Measurements from ENCODE around the gene CLEC16A. TPM values are rescaled to one million over a fixed set of nuclear protein-coding genes. Genes with fewer than 3 reads are reported as not detected.

The CLEC16A gene
- total RNA-seq, 1 donor from 2014 or later, result 20.4 TPM

DNA sequence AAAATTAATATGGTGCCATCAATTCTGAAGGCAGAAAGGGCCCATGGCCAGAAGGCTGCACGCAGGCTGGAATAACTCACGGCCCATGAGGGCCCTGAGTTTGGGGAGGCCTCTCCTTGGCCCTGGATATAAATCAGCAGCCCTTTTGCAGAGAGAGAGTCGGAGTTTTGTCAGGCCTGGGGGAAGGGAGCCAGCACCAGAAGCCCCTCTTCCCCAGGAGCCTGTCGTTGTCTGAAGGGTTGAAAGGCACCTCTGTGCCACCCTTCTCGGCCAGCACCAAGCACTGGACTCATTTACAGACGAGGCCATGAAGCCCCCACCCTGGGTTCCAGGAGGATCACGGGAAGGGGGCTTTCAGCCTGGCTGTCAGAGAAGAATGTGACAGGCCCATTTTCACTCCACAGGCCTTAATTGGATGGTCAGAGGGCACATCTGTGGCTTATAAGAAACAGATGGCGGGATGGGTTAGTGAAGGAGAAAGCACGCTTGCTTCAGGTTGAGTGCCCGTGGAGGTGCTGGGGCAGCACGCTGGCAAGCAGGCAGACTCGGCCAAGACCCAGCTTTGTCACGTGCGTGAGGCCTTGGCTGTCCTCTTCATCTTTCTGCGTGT, 140.6 kb downstream of the CLEC16A start:
- DNase-seq, result no peak

DNA sequence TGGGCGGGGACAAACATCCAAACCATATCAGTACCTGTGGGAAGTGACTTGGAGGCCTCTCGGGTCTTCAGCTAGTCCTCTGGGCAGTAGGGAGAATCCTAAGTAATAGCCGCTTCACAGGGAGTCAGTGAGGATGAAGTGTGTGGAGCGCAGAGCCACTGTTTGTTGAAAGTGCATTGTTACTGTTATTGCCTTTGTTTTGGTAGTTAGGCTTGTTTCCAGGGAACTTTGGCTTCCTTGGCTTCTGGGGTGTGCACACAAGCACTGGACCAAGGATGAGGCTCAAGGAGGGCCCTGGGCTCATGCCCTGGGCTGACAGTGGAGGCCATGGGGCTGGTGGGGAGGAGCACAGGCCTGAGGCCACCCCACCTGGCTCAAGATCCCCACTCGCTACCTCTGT, 141.6 kb downstream of the CLEC16A start:
- DNase-seq, result no peak

DNA sequence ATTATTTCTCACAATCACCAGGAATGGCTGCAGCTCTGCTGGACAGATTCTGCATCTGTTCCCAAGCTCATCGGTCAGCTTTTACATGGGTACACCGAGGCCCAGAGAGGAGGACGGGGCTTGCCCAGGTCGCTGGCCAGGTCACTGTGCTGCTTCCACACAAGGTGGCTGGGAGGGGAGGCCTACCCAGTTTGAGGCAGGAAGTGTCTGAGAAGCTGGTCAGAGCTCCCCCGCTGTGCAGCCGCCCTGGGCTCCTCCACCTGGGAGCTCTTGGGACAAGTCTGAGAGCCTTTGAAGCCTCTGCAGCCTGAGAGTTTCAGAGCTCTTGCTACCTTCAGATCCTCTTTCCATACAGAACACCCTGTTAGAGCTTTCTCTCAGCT, 143.3 kb downstream of the CLEC16A start:
- DNase-seq, result no peak

DNA sequence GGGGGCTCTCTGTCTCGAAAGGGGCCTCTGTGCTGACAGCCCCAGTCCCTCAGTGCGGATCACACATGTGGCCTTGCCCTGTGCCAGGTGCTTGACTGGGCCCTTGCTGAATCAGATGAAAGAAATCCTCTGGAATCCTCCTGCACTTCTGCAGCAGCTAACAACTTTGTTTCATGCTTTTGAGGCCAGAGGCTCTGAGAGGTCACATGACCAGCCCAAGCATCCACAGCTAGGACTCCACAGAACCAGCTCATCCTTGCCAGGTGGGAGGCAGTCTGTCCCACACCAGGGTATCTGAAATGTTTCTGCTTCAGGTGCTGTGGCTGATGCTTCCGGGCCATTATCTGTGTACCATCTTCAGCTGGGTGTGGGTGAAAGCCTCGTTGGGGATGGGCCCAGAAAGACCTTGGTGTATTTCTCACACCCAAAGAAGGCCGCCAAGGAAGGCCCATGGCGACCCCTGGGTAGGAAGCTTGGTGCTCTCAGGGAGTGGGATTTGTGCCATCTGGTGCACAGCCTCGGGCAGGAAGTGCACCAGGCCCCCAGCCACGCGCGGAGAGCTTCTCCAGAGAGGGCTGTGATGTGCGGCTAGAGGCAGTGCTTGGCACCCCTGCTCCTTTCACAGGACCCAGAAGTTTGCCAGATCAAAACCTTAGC, 143.8 kb downstream of the CLEC16A start:
- no peak for DNase-seq

DNA sequence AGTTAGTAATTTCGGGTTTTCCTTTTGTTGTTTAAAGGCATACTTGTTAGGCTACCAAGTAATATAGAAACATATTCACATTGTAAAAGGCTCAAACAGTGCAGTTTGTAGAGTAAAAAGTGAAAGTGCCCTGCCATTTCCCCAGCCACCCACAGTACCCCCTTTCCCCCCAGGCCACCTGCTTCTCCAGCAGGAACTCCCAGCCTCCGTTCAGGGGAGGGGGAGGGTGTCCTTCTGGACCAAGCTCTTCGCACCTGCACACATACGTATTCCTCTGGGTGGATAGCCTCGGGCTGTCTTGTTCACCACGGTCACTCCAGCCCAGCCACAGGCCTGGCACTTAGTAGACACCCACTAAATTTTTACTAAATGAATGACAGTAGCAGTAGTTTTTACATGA, 144.5 kb downstream of the CLEC16A start:
- DNase-seq, result no peak

DNA sequence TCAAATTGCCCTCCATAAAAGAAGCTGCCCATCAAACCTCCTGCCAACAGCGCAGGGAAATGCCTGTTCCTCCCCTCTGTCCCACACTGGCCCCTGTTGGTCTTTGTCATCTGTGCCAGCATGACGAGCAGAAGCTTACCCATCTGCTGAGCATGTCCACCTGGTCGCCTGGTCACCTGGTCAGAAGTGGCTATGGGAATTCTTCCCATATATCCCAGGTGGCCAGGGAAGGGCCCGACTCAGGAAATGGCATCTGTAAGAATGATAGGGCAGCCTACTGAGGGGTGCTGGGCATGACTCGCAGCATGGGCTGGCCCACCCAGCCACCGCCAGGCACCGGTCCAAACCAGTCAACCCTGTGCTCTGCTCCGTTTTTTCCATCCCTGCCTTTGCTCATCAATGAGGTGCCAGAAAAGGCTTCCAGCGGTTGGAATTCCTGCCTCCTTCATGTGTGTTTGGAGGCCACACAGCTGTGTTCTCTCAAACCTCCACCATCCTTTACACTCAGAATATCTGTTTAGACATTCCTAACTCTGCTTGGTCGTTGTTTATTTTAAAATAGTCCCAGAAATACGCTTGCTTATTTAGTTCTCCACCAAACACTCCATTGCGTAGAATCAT, 145.2 kb downstream of the CLEC16A start:
- DNase-seq, result no peak

DNA sequence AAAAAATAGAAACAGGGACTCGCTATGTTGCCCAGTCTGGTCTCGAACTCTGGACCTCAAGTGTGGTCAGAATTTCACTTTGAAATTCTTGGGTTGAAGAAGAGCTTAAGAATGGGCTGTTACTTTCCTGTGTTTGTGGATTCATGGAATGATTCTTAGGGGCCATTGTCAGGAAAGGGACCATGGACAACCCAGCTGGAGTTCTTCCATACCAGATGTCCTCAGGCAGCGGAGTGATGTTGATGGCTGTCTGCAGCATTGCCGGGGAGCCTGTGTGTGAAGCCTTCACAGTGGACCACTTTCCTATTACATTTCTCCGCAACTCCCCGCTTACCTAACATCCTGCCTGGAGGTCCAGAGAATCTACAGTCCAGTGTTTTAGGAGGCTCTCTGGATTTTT, 145.9 kb downstream of the CLEC16A start:
- no peak for DNase-seq

DNA sequence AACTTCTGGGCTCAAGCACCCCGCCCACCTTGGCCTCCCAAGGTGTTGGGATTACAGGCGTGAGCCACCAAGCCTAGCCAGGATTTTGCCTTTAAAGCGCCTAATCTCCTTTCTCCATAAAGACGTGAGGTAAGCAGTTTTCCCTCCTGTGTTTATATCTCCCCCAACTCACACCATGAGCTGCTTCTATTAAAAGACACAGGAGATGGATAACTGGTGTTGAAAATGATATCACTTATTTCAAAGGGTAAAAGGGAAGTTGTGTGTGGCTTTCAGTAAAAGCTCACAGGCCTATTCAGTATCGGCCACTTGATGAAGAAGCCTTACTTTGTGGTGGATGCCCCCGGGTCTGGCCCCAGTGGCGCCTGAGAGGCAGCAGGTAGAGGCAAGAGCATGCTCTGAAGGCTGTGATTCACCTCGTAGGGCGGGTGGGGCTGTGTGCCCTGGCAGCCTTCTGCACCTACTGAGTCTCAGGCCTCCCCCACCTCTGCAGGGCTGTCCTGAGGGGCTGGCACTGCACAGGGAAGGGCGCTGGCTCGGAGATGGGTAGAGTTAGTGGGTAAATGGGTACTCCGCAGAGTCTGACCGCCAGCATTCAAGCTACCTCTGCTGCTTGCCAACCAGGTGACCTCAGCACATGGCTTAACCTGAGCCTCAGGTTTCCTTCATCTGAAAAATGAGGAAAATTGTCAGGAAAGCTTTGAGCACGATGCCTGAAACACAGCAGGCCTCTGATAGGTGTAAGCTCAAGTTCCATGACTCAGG, 146.8 kb downstream of the CLEC16A start:
- DNase-seq, result no peak

DNA sequence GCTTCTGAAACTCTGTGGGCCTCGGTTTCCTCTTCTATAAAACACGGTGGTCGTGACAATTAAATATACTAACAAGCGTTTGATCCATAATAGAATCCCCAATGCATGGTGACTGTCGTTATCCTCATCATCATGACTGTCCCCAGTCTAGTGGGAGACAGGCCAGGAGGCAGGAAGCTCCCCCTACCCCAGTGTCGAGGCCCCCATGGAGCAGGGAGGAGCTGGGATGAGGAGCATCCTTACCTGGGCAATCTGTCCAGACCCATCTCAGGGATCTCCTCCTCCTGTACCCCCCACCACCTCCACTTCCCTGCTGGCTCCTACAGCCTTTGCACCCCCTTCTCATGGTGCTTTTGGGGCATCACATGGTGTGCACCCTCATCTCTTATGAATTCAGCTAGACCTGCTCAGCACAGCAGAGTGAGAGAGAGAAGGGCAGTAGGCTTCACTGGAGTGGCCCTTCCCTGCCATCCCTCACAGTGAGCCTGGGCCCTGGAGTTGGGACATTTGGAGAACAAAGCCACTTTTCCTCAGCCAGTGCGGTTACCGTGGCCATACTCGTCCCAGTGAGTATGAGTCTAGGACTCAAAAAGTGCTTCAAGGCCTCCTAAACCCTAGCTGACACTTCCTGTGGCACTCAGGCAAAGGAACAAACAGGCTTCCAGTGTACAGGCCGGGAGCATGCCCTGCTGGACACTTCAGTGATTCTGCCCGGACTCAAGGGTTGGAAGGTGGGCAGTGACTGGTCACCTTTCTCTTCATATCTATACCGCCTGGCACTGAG, 148.6 kb downstream of the CLEC16A start:
- no peak for DNase-seq

DNA sequence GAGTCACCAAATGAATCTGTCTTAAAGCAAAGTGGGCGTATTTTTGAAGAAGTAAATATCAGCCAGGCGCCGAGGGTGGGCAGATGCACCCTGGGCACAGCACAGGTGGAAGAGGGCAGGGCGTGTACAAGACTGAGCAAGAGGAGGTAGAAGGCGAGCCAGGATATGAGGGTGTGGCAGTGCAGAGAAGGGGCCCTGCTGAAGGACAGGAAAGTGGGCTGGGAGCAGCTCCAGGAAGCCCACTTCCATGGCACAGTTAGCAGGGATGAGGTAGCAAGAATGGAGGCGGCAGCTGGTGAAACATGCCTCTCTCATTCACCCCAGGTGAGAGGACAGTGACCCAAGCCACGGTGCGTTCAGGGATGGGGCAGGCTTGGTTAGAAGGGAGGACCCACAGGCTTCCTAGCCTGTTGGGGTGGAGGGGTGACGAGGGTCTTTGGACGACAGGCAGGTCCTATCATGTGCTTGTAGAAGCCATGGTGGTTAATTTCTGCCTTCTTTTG, 149.3 kb downstream of the CLEC16A start:
- DNase-seq, result no peak

DNA sequence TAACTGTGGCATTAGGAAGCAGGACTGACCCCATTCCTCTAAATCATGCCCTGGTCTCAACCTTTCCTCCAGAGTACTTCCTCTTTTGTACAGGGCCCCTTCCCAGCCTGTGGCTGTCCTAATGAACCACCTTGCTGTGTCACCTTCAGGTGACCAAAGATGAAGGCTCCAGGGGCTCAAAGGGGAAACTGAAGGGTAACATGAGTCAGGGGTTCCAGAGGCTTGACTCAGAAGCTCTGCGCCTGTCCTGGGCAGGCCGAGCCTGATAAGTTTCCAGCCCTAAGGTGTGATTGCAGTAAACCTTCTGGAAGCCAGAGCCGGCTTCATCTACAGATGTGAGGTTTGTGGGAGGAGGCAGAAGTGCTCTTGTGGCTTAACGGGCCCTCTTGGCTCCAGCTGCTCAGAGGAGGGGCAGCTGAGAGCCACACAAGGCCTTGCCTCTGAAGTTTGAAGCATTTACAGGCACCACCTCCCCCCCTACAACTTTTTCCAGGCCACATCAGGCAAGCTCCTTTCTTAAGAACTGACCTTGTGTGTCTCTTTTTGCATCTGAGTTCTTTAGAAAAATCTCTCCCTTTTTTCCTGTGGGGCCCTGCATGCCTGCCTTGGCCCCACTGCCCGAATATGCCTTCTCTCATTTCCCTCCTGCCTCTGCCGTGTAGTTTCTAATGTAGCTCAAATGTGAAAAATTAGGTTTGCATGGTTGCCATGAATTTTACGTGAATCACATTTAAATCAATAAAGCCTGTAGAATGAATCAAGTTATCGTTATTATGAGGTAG, 149.9 kb downstream of the CLEC16A start:
- DNase-seq, result no peak

DNA sequence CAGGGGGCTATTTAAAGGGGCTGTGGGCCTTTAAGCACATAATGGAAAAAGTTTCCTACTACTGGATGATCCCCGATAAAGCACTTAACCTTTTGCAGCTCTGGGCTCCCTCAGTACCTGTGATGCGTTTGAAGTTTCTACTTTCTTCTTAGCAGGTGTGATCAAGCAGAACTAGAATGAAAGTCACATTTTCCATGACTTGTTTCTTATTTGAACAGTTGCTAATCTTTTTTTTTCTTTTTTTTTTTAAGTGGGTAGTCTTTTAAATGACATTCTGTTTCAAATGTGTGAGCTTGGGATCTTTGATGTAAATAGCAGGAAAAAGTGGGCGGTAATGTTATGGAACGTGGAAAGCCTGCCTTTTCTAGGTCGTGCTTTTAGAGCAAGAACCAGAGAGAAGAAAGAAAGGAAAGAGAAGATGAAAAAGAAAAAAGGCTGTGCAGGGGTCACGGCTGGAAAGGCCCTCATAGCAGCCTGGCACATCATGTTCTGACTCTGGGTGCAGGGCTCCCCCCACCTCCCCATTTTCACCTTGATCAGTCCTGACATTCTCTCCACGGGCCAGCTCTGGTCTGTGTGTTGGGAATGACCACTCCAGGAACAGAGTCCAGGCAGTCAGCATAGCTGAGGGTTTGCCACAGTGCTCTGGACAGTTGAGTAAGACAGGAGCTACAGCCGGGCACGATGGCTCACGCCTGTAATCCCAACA, 150.6 kb downstream of the CLEC16A start:
- DNase-seq, result no peak

DNA sequence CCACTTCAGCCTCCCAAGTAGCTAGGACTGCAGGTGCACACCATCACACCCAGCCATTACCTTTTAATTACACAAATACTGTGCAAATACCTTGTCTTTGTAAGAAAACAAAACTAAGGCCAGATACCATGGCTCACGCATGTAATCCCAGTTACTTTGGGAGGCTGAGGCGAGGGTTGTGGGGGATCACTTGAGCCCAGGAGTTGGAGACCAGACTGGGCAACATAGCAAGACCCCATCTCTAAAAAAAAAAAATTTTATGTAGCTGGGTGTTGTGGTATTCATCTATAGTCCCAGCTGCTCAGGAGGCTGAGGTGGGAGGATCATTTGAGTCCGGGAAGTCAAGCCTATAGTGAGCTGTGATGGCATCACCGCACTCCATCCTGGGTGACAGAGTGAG, 151.6 kb downstream of the CLEC16A start:
- DNase-seq, result no peak

DNA sequence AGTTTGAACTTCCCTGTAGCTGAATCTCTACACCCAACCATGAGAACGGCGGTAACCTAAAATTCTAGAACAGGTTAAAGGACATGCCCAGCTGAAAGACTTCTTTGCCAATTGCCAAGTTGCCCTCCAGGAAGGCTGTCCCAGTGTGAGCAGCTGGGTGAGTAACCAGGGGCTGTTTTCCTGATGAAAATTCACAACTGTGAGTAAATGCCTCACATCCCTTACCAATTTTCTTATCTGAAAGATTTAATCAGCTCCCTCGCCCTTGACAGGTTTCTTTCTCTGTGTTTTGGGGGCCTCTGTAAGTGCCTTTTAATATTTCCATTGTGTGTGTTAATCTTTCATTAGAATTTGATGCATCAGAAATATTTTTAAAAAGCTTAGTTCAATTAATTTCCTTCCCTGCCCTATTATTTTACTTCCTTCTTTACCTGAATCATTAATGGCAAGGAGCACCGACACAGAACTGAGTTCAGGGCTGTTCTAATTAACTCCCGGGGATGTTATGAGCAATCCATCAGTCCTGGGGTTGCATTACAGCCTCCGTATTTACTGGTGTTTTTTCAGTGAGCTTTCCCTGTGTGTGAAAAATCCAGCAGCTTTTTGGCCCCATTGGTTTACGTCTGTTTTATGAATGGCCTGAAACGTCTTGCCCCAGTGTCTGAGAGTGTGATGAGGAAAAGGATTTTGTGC, 152.9 kb downstream of the CLEC16A start:
- DNase-seq, result no peak

DNA sequence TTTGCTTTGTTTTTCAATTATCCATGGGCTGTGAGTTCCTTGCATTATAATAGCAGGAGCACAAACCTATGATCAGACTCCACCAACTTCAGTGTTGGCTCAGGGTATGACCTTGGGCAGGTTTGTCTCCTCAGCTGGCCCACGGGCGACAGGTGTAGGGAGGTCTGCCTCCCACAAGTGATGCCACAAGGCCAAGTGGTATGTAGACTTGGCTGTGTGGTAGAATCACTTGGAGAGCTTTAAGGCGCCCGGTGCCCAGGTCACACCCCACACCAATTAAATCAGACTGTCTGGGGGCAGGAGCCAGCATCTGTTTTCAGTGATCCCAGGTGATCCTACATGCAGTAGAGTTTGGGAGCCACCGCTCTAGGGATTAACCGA, 153.4 kb downstream of the CLEC16A start:
- no peak for DNase-seq

DNA sequence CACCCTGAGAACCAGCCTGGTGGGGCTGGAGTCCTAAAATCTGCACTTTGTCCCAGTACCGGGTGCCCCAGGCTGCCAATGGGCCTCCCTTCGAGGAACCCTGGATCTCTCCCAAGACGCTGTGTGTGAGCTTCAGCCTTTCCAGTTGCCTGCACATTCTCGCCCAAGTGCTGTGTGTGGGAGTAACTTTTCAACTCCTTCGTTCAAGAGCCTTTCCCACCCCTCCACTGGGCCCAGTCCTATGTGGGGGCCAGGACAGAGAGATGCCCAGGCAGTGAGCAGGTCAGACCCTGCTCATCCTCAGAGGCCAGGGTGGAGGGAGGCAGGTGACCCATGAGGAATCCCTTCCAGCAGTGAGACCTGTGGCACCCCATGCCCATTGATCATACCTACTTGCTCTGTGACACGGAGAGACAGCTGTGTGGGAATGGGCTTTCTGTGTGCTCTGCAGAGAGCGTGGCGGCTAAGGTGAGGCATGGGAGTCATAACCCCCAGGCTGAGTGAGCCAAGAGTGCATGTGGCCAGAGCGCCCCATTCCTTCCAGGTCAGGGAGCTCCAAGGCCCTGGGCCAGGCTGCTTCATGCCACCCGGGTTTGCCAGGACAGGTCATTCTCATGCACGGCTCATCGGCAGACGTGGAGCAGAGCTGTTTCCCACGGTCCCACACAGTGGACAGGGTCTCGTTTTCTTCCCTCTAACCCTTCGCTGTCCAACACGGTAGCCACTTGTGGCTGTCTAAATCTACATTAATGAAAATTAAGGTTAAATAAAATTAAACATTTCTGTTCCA, 154.4 kb downstream of the CLEC16A start:
- peak; percentile 5 for DNase-seq

DNA sequence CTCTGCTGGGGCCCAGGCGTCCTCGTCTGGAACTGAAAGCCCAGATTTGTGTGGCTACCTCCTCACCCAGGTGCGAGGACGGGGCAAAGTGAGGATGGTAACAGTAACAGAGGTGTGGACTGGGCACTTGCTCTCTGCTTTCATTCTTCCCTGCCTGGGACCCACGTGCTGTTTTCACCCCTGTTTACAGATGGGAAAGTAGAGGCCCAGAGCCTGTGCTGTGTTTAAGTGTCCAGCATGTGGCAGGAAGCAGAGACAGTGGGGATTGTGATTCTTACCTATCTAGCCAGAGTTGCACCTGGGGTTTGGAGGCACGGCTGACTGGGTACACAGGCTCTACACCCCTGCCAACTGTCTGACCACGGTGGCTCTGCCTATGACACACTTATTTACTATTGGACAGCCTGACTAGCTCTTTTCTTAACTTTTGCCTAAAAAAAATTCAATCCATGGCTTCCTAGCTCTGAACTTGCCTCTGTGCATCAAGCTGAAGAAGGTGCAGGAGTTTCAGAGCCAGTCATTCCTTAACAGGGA, 155.4 kb downstream of the CLEC16A start:
- no peak for DNase-seq

DNA sequence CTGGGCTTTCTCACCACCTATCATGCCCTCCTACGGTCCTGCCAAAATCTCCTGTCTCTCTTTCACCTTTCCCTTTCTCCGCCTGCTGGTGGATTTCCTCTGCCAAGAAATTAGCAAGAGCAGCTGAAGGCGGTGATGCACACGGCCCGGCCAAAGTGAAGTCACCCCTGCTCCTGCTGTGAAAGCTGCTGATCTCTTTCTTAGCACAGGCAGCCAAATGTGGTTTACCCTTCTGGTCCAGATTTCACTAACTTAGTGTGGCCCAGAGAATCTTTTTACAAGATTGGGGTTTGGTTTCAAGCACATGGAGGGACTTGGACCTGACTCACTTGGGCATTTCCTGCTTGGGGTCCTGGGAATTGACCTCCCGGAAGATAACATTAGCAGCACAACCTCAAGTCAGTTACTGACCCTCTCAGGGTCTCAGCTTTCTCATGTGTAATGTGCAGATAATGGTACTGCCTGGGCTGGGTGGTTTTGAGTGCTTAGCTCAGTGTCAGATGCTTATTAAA, 155.9 kb downstream of the CLEC16A start:
- DNase-seq, result peak; percentile 19

DNA sequence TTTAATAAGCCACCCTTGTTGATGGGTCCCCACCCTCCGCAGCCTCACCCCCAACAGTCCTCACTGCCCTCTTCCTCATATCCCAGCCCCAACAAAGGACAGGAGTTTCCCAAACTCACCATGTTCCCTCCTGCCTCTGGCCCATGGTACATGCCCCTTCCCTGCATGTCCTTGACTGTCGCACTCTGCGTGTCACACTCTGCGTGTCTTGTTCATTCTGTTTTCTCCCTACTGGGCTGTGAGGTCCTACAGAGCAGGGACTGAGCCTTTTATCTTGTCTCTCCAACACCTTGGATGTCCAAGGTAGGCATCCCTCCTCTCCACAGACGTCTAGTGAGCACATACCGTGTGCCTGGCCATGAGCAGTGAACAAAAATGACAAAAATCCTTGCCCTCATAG, 156.9 kb downstream of the CLEC16A start:
- no peak for DNase-seq

All from occipital lobe (tissue), 2 donors.